Fibroblast of peridontal ligament (primary cell): ENCODE data around the gene FAM3C.
A peak's percentile ranks its signal among the peaks of the same experiment; 100 is the strongest.

Experiments
- DNase-seq: peaks from one replicate; pipeline ENCODE4 v3.0.0-alpha.2; 2010; ENCODE audit errors: extremely low read depth

FAM3C gene

DNA sequence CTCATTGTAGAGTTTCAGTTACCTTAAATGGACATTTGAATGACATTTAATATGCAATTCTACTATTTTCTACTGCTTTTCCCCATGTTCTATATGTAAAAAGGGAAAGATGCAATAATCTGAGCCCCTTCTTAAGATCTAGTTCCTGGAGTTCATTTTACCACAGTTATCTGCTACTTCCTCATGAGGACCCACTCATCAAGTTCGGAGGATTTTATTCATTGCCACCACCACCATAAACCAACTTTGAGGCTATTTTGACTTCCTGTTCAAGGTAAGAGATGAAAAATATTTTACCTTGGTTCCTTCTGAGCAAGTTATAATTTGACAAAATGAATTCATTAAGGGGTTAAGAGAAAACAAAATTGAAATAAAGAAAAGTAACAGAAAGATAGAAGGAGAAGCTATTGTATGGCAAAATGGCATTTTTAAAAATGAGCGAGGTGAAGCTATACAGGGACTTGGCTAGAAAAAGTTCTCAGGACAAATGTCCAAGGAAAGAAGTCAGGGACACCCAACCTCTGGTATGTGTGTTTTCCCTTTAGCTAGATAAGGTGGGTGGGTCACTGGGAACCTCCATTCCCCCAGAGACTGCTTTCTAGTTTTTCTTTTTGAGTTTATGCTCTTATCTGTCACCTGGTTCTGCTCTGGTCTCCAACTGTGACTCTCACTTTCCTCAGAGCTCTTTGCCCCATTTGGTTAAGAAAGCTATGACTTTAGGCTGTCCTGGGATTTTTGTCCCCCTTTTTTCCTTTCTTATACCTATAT is 14.9 kb upstream of the FAM3C start:
- DNase-seq: no peak

DNA sequence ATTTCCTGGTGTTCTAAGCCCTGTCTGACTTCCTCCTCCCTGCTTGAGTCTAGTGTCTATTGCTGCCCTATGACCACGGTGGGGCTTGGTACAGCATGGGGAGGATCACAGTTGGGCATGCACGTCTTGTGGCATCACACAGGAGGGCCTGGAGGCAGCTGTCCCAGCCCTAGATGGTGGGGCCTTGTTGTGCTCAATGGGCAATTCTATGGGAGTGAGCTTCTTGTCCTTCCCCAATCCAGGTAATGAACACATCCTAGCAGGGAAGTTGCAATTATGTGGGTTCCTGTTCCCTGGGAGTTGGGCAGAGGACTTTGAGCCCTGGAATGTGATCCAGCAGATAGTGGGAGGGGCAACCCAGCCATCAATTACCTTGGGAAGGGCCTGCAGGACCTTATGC is 10.8 kb upstream of the FAM3C start:
- no peak for DNase-seq

DNA sequence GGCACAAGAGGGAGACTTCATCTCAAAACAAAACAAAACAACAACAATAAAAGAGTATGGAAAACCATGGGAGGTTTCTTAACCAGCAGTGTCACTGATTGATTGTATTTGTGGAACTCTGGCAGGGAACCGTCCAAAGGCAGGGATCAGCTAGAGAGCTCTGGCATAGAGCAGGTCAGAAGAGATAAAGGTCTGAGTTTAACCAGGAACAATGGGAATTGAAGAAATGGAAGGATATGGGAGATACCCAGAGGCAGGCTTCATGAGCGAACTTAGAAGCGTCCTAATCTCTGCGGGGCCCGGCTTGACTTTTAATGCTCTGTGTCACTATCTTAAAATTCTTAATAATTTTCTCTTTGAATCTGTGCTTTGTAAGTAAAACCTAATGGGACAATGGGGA is 10.4 kb upstream of the FAM3C start:
- DNase-seq: no peak

DNA sequence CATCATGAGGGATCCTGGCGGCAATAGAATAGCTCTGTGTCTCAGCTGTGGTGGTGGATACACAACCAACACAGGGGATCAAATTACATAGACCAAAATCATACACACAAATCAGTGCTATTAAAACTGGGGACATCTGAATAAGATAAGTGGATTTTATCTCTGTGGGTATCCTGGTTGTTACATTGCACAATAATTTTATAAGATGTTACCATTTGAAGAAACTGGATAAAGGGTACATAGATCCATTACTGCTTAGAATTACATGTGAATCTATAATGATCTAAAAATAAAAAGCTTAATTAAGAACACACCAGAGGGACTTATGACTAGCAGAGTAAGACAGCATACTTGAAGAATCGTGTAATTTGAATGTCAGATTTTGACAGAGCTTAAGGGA is 8.2 kb upstream of the FAM3C start:
- no peak for DNase-seq

DNA sequence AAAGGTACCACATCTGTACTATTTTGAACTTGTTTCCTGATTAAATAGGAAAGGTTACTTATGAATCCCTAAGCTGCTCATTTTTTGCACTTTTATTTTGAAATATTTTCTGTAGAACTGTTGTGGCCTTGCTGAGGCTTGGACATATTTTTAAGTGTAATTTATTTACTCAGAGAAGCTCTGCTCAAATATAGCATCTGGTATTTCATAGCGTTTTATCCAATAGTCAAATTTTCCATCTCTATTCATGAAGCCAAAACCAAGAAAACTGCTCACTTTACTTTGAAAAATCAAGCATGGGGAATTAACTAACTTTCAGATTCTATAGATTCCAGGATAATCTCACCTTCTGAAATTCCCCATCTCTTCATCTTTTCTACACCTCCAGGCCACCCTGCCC is 6.6 kb upstream of the FAM3C start:
- DNase-seq: no peak

DNA sequence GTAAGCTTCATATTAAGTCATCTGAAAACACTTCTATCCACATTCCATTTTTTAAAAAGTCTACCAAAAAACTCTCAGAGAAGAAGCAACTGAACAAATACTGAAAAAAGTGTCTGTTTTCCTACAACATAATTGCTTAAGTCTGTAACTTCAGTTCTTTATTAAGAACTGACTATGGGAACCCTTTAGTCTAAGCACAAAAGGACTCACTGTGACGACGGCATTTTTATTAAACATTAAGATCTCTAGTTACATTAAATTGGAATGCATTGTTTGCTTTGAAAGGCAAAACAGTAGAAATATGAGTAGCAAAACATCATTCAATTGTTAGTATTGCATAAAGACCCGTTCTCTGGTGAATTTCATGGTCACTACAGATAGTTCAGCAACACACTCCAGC is 5.8 kb upstream of the FAM3C start:
- peak; percentile 55 for DNase-seq

DNA sequence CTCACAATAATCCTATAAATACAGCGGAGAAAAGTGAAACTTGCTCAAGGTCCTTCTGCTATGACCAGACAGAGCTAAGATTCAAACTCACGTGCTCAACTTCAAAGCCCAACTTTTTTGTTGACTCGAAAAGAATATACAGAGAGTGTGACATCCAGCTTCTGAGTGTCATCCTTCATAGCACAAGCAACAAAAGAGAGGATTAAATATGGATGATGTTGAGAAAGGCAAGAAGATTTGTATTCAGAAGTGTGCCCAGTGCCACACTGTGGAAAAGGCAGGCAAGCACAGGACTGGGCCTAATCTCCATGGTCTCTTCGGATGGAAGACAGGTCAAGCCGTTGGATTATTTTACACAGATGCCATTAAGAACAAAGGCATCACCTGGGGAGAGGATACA is 2.1 kb upstream of the FAM3C start:
- DNase-seq: no peak

DNA sequence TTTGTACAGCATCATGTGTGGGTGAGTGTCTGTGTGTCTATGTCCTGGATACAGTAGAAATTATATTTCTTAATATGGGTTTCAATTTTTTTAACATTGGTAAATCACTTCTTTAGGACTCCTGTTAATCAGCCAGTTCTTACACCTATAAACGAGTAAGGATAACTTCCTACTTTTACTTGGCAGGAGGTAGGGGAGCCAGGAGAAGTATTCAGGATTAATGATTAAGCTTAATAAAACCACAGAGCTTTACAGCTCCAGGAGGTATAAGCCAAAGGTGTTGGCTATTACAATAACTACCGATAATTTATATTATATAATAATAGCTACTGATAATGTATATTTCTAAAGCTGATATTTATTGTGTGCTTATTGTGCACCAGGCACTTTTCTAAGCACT is 1.7 kb upstream of the FAM3C start:
- no peak for DNase-seq

DNA sequence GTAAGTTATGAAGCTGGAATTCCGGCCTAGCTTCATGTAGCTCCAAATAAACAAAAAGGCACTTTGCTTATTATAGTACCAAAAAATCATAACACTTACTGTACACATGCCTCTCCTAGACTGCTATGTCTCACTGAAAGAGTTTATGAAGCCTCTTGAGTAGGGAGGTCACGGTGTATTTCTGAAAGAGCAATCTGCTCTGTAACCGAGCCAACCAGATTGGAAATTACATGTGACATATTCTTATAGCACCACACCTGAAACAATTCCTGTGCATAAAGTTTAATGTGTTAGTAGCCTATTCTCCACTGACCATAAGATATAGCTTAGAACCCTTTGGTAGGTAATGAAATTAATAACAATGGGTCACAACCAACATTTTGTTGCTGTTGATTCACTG is 1.3 kb upstream of the FAM3C start:
- no peak for DNase-seq

DNA sequence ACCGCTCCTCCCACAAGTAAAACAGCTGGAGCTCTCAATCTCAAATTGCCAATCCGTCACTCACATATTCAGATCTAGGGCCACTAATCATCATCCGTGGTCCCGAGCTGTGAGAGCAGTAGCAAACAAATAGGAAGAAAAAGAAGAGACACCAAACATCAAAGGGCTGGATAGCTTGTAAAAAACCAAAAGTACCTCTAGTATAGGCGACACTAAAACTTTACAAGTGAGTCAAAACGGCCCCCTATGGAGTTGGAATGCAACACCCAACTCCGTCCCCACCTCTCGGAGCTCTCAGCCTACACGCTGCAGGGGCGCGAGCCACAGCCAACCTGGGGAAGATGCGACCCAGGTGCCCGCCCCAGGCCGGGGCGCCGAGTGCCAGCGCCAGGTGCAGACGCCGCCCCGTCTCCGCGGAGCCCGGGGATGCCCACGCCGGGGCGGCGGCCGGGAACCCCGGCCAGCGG is 581 bp downstream of the FAM3C start:
- DNase-seq: peak; percentile 17

DNA sequence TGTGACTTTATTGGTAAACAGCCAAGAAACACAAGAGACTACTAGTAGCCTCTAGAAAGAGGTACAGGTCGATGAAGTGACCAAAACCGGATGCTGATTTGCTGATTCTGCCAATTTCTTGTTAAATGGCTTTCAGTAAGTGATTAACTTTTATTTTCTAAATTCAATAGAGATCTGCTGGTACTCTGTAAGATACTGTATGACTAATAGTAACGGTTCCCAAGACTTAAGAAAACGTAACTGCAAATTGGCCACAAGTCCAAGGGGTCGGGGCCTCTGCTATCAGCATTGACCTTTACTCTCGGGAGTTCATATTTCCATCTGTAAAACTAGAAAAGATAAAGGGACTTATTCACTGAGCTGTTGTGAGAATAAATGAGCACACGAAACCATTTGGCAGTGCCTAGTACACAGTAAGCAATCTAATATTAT is 1.4 kb downstream of the FAM3C start:
- DNase-seq: no peak

DNA sequence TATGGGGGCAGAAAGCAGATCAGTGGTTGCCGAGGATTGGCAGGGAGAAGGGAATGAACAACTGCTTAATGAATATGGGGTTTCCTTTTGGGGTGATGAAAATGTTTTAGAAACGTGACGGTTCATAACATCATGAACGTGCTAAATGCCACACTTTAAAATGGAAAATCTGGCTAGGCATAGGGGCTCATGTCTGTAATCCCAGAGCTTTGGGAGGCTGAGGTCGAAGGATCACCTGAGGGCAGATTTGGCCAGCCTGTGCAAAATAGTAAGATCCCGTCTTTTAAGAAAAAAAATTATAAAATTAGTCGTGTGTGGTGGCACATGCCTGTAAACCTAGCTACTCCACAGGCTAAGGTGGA is 3.1 kb downstream of the FAM3C start:
- no peak for DNase-seq

DNA sequence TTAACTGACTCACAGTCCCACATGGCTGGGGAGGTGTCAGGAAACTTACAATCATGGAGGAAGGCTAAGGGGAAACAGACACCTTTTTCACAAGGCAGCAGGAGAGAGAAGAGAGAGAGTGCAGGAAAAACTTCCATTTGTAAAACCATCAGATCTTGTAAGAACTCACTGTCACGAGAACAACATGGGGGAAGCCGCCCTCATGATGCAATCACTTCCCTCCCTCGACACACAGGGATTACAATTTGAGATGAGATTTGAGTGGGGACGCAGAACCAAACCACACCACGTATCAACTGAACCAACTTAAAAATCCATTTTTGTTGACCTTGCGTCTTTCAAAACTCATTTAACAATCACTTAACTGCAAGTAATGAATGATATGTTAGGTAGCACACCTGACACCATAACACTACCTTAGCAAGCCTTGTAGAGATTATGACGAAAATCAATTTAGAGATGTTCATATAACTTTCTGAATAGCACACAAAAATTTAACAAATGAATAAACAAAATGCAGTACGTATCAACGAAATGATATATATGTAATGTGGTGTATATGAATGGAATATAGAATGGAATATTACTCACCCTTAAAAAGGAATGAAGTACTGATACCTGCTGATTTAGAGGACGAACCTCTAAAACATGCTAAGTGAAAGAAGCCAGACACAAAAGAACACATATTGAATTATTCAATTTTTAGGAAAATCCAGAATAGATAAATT is 3.7 kb downstream of the FAM3C start:
- DNase-seq: no peak

DNA sequence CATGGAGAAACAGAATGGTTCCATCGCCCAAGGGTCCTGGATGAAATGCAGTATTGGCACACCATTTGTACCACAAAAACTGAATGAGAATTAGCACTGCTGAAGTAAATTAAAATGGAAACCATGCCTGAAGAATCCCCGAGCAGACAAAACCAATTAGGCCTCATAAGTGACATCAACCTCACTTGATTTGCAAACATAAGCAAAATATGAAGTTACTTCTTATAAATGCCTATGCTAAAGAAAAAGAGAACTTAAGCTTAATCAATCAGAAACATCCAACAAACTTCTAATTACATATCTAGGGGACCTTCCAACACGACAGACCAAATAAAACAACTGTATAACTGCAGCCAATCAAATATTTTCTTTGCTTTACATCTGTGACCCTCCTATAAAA is 4.4 kb downstream of the FAM3C start:
- no peak for DNase-seq

DNA sequence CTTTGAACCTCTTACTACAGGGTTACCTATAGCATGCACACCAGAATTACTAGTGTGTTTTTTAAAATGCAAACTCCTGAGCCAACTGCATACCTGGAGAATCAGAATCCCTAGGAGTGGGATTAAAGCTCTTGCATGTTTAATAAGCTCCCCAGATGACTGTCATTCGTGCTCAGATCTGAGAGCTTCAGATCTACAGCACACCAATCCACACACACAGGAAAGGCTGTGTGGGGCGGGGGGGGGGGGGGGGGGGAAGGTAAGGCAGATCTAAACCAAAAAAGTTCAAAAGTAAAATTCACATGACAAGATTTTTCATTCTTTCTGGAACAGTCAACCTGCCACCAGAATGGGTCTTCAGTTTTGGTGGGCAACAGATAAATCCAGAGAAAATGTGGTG is 5.5 kb downstream of the FAM3C start:
- no peak for DNase-seq

DNA sequence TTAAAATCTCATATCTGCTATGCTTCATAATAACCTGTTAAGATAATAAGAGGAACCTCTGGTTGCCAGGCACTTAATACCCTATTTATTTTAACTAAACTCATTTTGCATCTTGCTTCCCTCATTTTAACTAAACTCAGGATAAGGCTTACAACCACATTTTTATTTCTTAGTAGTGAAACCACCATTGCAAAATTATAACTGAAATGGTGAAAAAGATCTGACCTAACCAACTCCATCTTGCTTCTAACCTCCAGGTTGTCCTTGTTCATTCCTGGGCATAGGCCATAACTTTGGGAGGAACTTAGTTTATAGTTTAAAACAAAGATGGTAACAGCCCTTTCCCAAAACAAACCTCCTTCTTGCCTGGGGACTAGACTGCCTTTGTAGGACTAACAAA is 6.0 kb downstream of the FAM3C start:
- no peak for DNase-seq

DNA sequence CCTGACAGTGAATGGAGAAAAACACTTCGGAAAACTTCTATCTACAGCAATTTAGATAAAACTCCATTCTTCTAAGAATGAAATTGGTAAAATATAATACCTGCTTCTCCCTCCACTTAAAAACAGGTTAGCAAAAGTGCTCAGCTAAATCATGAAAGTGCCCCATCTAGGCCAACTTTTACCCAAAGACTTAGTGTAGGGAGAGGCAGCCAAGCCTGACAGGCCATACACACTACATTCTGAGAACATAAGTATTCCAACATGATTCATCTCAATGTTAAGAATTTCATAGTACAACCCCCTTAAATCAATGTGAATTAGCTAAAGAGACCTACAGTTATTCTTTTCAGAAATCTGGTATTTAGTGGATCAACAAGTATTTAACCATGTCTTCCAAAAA is 7.2 kb downstream of the FAM3C start:
- DNase-seq: no peak

DNA sequence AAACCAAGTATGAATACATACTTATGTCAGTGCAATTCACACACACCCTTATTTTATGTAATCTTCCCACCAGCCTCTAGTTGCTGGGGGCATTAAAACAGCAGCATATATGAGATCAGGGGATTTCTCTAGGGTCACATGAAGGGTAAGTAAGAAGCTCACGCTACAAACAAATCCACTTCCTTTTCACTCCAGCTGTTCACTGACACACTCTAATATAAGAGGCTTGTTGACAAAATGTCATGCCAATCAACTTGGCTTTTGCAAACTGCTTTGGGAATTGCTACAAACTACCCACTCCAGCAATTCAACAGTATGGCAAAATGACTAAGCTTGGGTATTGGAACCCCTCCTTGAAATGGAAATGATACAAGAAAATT is 10.3 kb downstream of the FAM3C start:
- no peak for DNase-seq

DNA sequence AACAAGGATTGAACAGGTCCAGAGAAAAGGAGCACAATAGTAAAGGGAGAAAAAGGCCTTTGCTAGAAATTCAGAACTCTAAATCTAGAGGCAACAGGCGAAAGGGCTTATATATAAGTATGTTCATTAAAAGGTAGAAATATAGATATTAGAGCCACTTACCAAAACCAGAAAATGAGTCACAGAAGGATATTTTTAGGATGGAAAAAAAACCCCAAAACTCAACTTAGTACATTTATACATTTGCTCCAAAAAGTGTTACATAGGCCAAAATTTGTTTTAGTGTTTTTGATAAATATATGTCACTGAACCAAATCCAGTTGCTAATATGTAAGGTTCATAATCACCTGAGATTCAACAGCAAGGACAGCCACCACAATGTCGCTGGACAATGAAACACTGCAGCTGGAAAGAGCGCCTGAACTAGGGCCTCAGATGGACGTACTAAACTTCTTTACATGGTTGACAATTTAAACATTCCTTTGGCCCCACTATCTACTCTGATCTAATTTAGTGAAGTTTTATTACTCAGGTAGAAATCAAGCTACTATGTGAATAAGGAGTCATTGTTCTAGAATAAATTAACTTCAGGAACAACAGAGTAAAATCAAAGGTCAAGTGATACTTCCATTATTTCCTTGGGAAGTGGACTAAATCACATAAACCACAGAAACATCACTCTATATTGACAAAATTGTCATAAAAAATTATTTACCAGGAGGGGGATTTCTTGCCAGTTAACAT is 10.9 kb downstream of the FAM3C start:
- no peak for DNase-seq

DNA sequence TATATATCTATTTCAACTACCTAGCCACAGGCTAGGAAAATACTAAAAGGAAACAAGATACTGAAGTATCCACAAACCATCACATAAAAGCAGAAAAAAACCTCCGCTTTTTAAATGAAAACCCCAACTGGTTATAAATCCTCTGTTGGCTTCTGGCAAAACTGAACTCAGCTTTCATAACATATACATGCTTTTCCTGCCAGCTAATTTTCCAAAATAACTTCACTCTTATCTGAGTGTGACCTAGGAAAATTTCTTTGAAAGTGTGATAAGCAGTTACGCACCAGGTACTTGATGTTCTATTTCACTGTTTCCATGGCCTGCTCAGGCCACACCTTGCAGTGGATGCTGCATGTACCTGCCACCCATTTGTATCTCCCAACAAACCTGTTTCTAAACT is 11.8 kb downstream of the FAM3C start:
- DNase-seq: no peak

DNA sequence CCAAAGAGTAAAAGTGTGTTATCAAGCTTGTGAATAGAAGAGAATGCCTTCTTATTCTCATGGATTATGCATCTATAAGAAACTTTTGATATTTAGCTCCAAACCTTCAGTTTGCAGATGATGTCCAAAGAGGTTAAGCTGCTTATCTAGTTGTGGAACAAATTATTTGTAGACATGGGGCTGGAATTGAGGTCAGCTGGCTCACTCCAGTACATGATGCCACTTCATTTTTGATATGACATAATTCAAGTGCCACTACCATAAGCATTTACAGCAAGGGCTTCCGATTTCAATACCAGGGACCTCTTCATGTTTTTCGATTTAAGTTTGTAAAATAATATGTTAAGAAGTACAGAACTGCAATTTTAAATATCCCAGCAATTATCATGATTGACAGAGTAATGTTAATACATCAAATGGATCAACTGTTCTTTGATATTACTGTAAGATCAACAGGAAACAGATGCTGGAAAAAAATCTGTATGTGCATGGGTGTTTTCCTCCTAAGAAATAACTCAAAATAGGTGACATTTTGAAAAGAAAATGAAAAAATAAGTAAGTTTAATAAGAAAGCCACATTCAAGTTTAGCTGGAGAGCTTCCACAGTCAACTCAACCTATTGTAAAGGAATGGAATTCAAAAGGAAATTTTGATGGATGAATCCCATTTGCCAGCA is 12.7 kb downstream of the FAM3C start:
- DNase-seq: no peak

DNA sequence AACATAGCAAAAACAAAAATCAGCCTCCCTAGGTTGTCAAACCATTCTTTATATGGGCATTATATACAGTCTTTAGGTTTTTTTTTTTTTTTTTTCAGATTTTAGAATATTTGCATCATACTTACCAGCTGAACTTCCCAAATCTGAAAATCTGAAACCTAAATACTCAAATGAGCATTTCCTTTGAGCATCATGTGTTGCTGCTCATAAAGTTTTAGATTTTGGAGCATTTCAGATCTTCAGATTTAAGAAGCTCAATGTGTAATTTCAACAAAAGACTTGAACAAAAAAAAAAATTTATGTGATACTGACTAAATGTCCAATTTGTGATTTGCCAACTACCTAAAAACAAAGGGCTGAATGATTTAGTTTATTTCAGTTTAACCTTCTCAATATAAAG is 13.6 kb downstream of the FAM3C start:
- no peak for DNase-seq
